Measurements from ENCODE around the gene MEN1. TPM values are rescaled to one million over a fixed set of nuclear protein-coding genes. Genes with fewer than 3 reads are reported as not detected.

The MEN1 gene
- total RNA-seq, 1 experiment from 2014 or later = 46.1 TPM

DNA sequence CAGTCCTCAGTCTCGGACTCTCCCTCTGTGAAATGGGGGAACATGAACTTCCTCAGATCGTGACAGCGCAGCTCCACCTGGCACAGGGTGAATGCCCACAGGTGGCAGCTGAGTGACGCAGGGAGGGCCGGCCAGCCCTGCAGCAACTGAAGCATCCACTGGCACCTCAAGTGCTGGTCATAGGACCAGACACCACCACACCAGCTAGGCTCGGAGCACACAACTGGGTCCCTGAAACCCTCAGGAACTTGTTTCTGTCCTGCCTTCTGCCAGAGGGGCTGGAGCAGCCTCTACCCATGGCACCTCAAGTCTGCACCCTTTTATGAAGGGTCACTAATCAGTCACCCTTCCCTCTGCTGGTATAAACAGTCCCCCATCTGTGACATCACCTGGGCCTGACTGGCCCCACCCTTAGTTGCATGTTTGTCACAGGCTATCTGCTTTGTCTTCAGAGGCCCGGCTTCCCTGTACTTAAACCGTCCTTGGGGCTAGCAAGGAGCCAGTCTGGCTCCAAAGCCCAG, 41.5 kb upstream of the MEN1 start:
- no peak overlapping the region for H3K4me3 ChIP-seq (ENCODE audit: low read length)
- no peaks in the 10 kb centered on the region for H3K9me2 ChIP-seq (replicated peaks; ENCODE audit: low read length)
- H3K9ac ChIP-seq (ENCODE audit: low read length) = no peak overlapping the region
- CTCF ChIA-PET = no interaction called here
- H3K27me3 ChIP-seq (ENCODE audit: low read length) = no peaks in the 10 kb centered on the region
- no TSS peak for BruUV-seq (replicated peaks)
- POLR2A ChIA-PET (ENCODE audit: unreplicated experiment) = no interaction called here
- H3K4me2 ChIP-seq (ENCODE audit: low read length) = no peak overlapping the region
- peaks cover 33% of the 10 kb centered on the region for H3K36me3 ChIP-seq (ENCODE audit: low read depth, low read length)
- peaks cover 35% of the 10 kb centered on the region for H3K79me2 ChIP-seq (ENCODE audit: low read length)
- TF ChIP-seq EZH2phosphoT487 (IDR thresholded peaks at IDR 0.05; ENCODE audit: borderline replicate concordance, low read length) = no peak
- TF ChIP-seq EZH2 (IDR thresholded peaks at IDR 0.05; ENCODE audit: low read length, unreplicated experiment) = no peak
- TF ChIP-seq, protein P1, sequence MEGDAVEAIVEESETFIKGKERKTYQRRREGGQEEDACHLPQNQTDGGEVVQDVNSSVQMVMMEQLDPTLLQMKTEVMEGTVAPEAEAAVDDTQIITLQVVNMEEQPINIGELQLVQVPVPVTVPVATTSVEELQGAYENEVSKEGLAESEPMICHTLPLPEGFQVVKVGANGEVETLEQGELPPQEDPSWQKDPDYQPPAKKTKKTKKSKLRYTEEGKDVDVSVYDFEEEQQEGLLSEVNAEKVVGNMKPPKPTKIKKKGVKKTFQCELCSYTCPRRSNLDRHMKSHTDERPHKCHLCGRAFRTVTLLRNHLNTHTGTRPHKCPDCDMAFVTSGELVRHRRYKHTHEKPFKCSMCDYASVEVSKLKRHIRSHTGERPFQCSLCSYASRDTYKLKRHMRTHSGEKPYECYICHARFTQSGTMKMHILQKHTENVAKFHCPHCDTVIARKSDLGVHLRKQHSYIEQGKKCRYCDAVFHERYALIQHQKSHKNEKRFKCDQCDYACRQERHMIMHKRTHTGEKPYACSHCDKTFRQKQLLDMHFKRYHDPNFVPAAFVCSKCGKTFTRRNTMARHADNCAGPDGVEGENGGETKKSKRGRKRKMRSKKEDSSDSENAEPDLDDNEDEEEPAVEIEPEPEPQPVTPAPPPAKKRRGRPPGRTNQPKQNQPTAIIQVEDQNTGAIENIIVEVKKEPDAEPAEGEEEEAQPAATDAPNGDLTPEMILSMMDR (conservative IDR thresholded peaks at IDR 0.05; ENCODE audit: low read depth, low read length) = no peak
- H4K20me1 ChIP-seq (ENCODE audit: low read length) = no peaks in the 10 kb centered on the region
- peaks cover 55% of the 10 kb centered on the region for H3K4me1 ChIP-seq (ENCODE audit: insufficient read depth, low read length)
- intact Hi-C loops (cut with micrococcal nuclease) = no loop called here
- ATAC-seq (no peak), DNase-seq (no peak)
- no peak overlapping the region for H3K27ac ChIP-seq (ENCODE audit: low read length)
- no peaks in the 10 kb centered on the region for H3K9me3 ChIP-seq (ENCODE audit: low read length)
- H3F3A ChIP-seq (ENCODE audit: low read length, unreplicated experiment) = no peaks in the 10 kb centered on the region
- H2AFZ ChIP-seq (ENCODE audit: low read length) = no peak overlapping the region

DNA sequence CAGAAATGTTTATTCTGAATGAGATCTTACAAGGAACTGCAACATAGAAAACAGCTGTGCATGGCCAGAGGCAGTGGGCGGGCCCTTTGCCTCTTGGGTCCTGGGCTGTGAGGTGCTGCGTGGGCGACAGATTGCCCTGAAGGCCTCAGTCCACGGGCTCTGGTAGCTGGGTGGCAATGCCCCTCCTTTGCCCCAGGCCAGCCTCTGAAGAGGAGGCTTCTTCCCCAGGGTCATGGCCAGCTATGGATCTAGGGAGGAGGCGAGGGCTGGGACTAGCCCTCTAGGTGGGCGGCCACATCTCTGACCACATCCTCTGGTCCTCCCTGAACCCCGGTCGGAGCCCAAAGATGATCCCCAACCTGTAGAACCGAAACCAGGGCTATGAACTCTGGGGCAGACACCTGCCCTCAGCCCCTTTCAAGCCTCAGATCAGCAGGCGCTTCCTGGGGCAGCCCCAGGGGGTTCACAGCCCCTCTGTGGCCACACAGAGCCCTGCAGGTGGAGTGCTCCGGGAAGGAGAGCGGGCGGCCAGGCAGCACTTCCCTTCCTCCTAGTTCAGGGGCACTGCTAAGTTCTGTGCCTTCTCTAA, 40.7 kb upstream of the MEN1 start:
- Histone ChIP-seq H3K36me3 (ENCODE audit: low read depth, low read length) (peaks cover 31% of the 10 kb centered on the region), H3K9ac (ENCODE audit: low read length) (no peak overlapping the region), H3F3A (ENCODE audit: low read length, unreplicated experiment) (no peaks in the 10 kb centered on the region), H3K4me3 (ENCODE audit: low read length) (no peak overlapping the region), H4K20me1 (ENCODE audit: low read length) (no peaks in the 10 kb centered on the region), H3K4me2 (ENCODE audit: low read length) (no peak overlapping the region), H3K79me2 (ENCODE audit: low read length) (peaks cover 31% of the 10 kb centered on the region), H3K4me1 (ENCODE audit: insufficient read depth, low read length) (peaks cover 47% of the 10 kb centered on the region), H3K27ac (ENCODE audit: low read length) (no peak overlapping the region), H3K9me2 (replicated peaks; ENCODE audit: low read length) (no peaks in the 10 kb centered on the region), H3K27me3 (ENCODE audit: low read length) (no peaks in the 10 kb centered on the region), H2AFZ (ENCODE audit: low read length) (no peak overlapping the region), H3K9me3 (ENCODE audit: low read length) (no peaks in the 10 kb centered on the region)
- TF ChIP-seq EZH2 (IDR thresholded peaks at IDR 0.05; ENCODE audit: low read length, unreplicated experiment) (no peak), EZH2phosphoT487 (IDR thresholded peaks at IDR 0.05; ENCODE audit: borderline replicate concordance, low read length) (no peak)
- TF ChIP-seq, protein P1 (conservative IDR thresholded peaks at IDR 0.05; ENCODE audit: low read depth, low read length) = no peak
- DNase-seq = no peak
- intact Hi-C loops (cut with micrococcal nuclease) = no loop called here
- ChIA-PET POLR2A (ENCODE audit: unreplicated experiment) (no interaction called here), CTCF (no interaction called here)
- ATAC-seq = no peak
- no TSS peak for BruUV-seq (replicated peaks)
